Endothelial cell of umbilical vein (primary cell): Measurements from ENCODE around the gene TBX4. TPM values are rescaled to one million over a fixed set of nuclear protein-coding genes. Genes with fewer than 3 reads are reported as not detected.

ENCODE experiments used
- BruUV-seq: library from RNA; stranded (reverse); fragments of 400-500 nt; replicated peaks from 2 replicates; lab custom pipeline; 2021; lab: Mats Ljungman, UMichigan
- CTCF ChIA-PET: fragments of 300-600, 350-600 bp; sonication (Branson Sonifier 250); formaldehyde crosslinking; loops from one replicate; lab custom pipeline; 2021; ENCODE audit warnings: antibody characterized with exemption, inconsistent platforms; lab: Charles Lee
- POLR2A ChIA-PET: fragments of 300-600, 350-600 bp; sonication (Branson Sonifier 250); formaldehyde crosslinking; loops from one replicate; lab custom pipeline; 2021; ENCODE audit warnings: antibody characterized with exemption, inconsistent platforms; lab: Charles Lee
- DNase-seq: peaks from one replicate; pipeline ENCODE4 v3.0.0-alpha.2; 2011; ENCODE audit warnings: low read depth, low spot score
- FAIRE-seq: peaks from 2 replicates; lab custom pipeline; 2011; peaks lifted over from hg19 to GRCh38; lab: Jason Lieb, UNC
- H2AFZ ChIP-seq: 2 replicates; pipeline ENCODE4 v1.6.0; 2012; ENCODE audit warnings: low read depth, low read length, control low read depth, inconsistent platforms
- H3K27ac ChIP-seq: 2 replicates; pipeline ENCODE4 v1.5.1; 2011; ENCODE audit warnings: low read depth, mild to moderate bottlenecking, control low read depth, low read length, moderate library complexity; ENCODE audit not compliant: insufficient read depth
- H3K27me3 ChIP-seq, 2 experiments: 2 replicates each; pipeline versions ENCODE4 v1.6.0 to v1.6.1; 2011; ENCODE audit warnings: low read length in 2 of 2, mixed read lengths in 1 of 2; ENCODE audit not compliant: control insufficient read depth in 2 of 2, insufficient read depth in 2 of 2
- H3K36me3 ChIP-seq, 2 experiments: 2 replicates in 1 of 2; 3 replicates in 1 of 2; pipeline ENCODE4 v1.5.1; 2011; ENCODE audit warnings: low read length in 2 of 2, mild to moderate bottlenecking in 1 of 2, moderate library complexity in 1 of 2; ENCODE audit not compliant: control insufficient read depth in 2 of 2, insufficient read depth in 2 of 2; ENCODE audit errors: extremely low read depth in 1 of 2
- H3K4me1 ChIP-seq: 3 replicates; pipeline ENCODE4 v1.5.1; 2011; ENCODE audit warnings: mild to moderate bottlenecking, low read length; ENCODE audit not compliant: control insufficient read depth, insufficient read depth; ENCODE audit errors: extremely low read depth
- H3K4me2 ChIP-seq: 2 replicates; pipeline ENCODE4 v1.6.1; 2011; ENCODE audit warnings: low read length, control low read depth, mixed read lengths; ENCODE audit not compliant: insufficient read depth
- H3K4me3 ChIP-seq, 3 experiments: fragments of 200-600 bp in 1 of 3; sonication (generic), shearing (Covaris generic) in 1 of 3; replicated peaks in 1 of 3; 2 replicates each; pipeline ENCODE4 v1.5.1; 2011 to 2016; ENCODE audit warnings: control low read depth in 3 of 3, low read length in 3 of 3, mild to moderate bottlenecking in 2 of 3, inconsistent platforms in 1 of 3, low read depth in 1 of 3, moderate library complexity in 1 of 3; ENCODE audit not compliant: insufficient read depth in 1 of 3
- H3K79me2 ChIP-seq: 2 replicates; pipeline ENCODE4 v1.6.0; 2012; ENCODE audit warnings: low read length, inconsistent platforms; ENCODE audit not compliant: control insufficient read depth, insufficient read depth
- H3K9ac ChIP-seq: replicated peaks from 2 replicates; pipeline ENCODE3; 2011; ENCODE audit warnings: low read length, control low read depth; ENCODE audit not compliant: insufficient read depth; ENCODE audit errors: extremely low read depth
- H3K9me1 ChIP-seq: replicated peaks from 3 replicates; pipeline ENCODE4 v1.6.0; 2011; ENCODE audit warnings: mild to moderate bottlenecking, low read length; ENCODE audit not compliant: control insufficient read depth, insufficient read depth; ENCODE audit errors: extremely low read depth
- H3K9me3 ChIP-seq: replicated peaks from 2 replicates; pipeline ENCODE4 v1.5.1; 2012; ENCODE audit warnings: low read length, inconsistent platforms; ENCODE audit not compliant: control insufficient read depth, insufficient read depth
- H4K20me1 ChIP-seq: replicated peaks from 2 replicates; pipeline ENCODE3; 2011; ENCODE audit warnings: mild to moderate bottlenecking, low read length; ENCODE audit not compliant: control insufficient read depth, insufficient read depth; ENCODE audit errors: extremely low read depth
- CTCF ChIP-seq, 2 donors: IDR thresholded peaks; 1 replicate in 1 of 2; 2 replicates in 1 of 2; pipeline ENCODE4 v1.5.1; 2011; ENCODE audit warnings: low read length in 2 of 2, mild to moderate bottlenecking in 2 of 2, moderate library complexity in 2 of 2, control low read depth in 1 of 2, inconsistent platforms in 1 of 2, low read depth in 1 of 2; ENCODE audit not compliant: insufficient read depth in 1 of 2; ENCODE audit errors: extremely low read depth in 1 of 2
- FOS ChIP-seq: IDR thresholded peaks from 2 replicates; pipeline ENCODE4 v1.6.1; 2011; ENCODE audit warnings: mild to moderate bottlenecking, low read length, moderate library complexity, borderline replicate concordance; ENCODE audit not compliant: insufficient read depth
- MAX ChIP-seq: IDR thresholded peaks from 2 replicates; pipeline ENCODE4 v1.6.1; 2011; ENCODE audit not compliant: insufficient read depth, insufficient read length
- dilution Hi-C: fragments of 300-500 bp; cut with MboI; formaldehyde crosslinking; loops from one replicate; pipeline ENCODE4 v1.15.0; 2019; ENCODE audit warnings: low sequenced_read_pairs; ENCODE audit not compliant: extremely low pct_ligation_motif_present
- intact Hi-C: fragments of 100-400 bp; cut with micrococcal nuclease; formaldehyde crosslinking; loops from one replicate; pipeline ENCODE4 v1.10.0; 2022
- polyA plus RNA-seq, 4 experiments: library from polyadenylated mRNA; depleted of rRNA in 3 of 4; stranded (reverse) in 3 of 4; unstranded in 1 of 4; fragments of >200 nt; gene quantifications; 2 replicates each; pipeline versions ENCODE4 v1.2.1 to v1.2.3, GENCODE V29; 2011 to 2012; ENCODE audit warnings: missing spikeins in 1 of 4
- total RNA-seq: library from RNA; stranded (reverse); gene quantifications from 2 replicates; pipeline ENCODE4 v1.2.3, GENCODE V29; 2021

Gene TBX4
- total and polyA plus RNA-seq, 2 donors (not counting 3 experiments of a cell fraction or from before 2014, with no cell fraction given): not detected

GRCh38 chr17:61469474-61469873 lies 17.3 kb downstream of the TBX4 start:
- POLR2A ChIA-PET: interaction anchor here (0.5 to 0.6 kb wide), 2 partner anchors 11 to 217 kb away, joined by 3 to 4 read pairs; no protein-coding TSS in a partner anchor
- dilution Hi-C loops: no loop called here

More at GRCh38 chr17:61469474-61469873, 17.3 kb downstream of the TBX4 start:
- H3K36me3 ChIP-seq: no peaks in the 10 kb centered on the region
- FAIRE-seq (no peak), DNase-seq (no peak)
- no peak overlapping the region for H3K9ac ChIP-seq
- no peaks in the 10 kb centered on the region for H3K9me1 ChIP-seq
- no peak overlapping the region for H2AFZ ChIP-seq
- peaks cover 4 to 24% of the 10 kb centered on the region in 2 experiments for H3K27me3 ChIP-seq
- H3K4me2 ChIP-seq: no peak overlapping the region
- no TSS peak for BruUV-seq
- H3K4me3 ChIP-seq: no peak overlapping the region
- no peaks in the 10 kb centered on the region for H3K79me2 ChIP-seq
- no peak for TF ChIP-seq MAX
- no peak for TF ChIP-seq CTCF (IDR thresholded peaks at IDR 0.05; ENCODE audit: extremely low read depth in 1 of 2, insufficient read depth in 1 of 2, low read depth in 1 of 2, low read length in 2 of 2)
- no peak for TF ChIP-seq FOS
- CTCF ChIA-PET: interaction anchor here (1.6 kb wide), 1 partner anchor 105 kb away, joined by 5 read pairs; no protein-coding TSS in a partner anchor
- H3K4me1 ChIP-seq: no peaks in the 10 kb centered on the region
- no peak overlapping the region for H3K27ac ChIP-seq
- no peaks in the 10 kb centered on the region for H3K9me3 ChIP-seq
- intact Hi-C loops: no loop called here
- H4K20me1 ChIP-seq: no peaks in the 10 kb centered on the region
